IMR-90 (cell line): Measurements from ENCODE around the gene MAB21L4.

Source experiments
- CTCF ChIP-seq: conservative IDR thresholded peaks from 2 replicates; pipeline ENCODE4 v1.5.1; 2012; ENCODE audit warnings: mild to moderate bottlenecking, low read depth, low read length, improper control_type of control experiment
- POLR2A ChIP-seq: IDR thresholded peaks from 2 replicates; pipeline ENCODE4 v1.6.1; 2012; ENCODE audit warnings: mild to moderate bottlenecking, low read depth, low read length
- RCOR1 ChIP-seq: IDR thresholded peaks from 2 replicates; pipeline ENCODE4 v1.6.1; 2012; ENCODE audit warnings: mild to moderate bottlenecking, low read length, improper control_type of control experiment; ENCODE audit not compliant: insufficient replicate concordance

- no peak for TF ChIP-seq CTCF
- no peak for TF ChIP-seq RCOR1
- TF ChIP-seq POLR2A: no peak
These were observed 58.3 kb downstream of the MAB21L4 start for GRCh38 chr2:240837621-240838020.
